ENCODE measurements around the gene FOCAD.

FOCAD gene

GRCh38 chr9:20945269-20945668 is 261.2 kb downstream of the FOCAD start:
- H3K4me2 ChIP-seq (ENCODE audit: low read length, poor library complexity, severe bottlenecking), result no peak overlapping the region
- no peak overlapping the region for H2AFZ ChIP-seq (ENCODE audit: low read depth, low read length)
- no peak overlapping the region for H2BK12ac ChIP-seq (ENCODE audit: low read length in 2 of 2)
- DNase-seq, result no peak
- H4K8ac ChIP-seq (ENCODE audit: low read length), result no peak overlapping the region
- 96% methylated on average over 2 of the region's 3 CpGs for WGBS
- no peaks in the 10 kb centered on the region for H3K27me3 ChIP-seq (ENCODE audit: control insufficient read depth in 1 of 2, insufficient read depth in 1 of 2, low read length in 2 of 2)
- no peak overlapping the region for H4K91ac ChIP-seq (ENCODE audit: low read length)
- no peak overlapping the region for H2BK5ac ChIP-seq (ENCODE audit: low read depth, low read length, poor library complexity, severe bottlenecking)
- no peak overlapping the region for H3K9ac ChIP-seq (ENCODE audit: low read length)
- H3K36me3 ChIP-seq (ENCODE audit: control insufficient read depth in 1 of 2, insufficient read depth in 2 of 2, low read depth in 1 of 2, low read length in 2 of 2), result peaks cover 3 to 63% of the 10 kb centered on the region in 2 experiments
- no peak overlapping the region for H3K14ac ChIP-seq (ENCODE audit: low read length in 2 of 2)
- no peak overlapping the region for H3K18ac ChIP-seq (ENCODE audit: low read depth in 1 of 2, low read length in 2 of 2)
- no peak overlapping the region for H3K27ac ChIP-seq (ENCODE audit: low read length, poor library complexity, severe bottlenecking)
- no peak overlapping the region for H3K4me3 ChIP-seq (ENCODE audit: insufficient read depth in 1 of 2, low read depth in 1 of 2, low read length in 2 of 2)
- no peaks in the 10 kb centered on the region for H3K4me1 ChIP-seq (ENCODE audit: control insufficient read depth, insufficient read depth, low read depth, low read length)
- no peaks in the 10 kb centered on the region for H3K9me3 ChIP-seq (ENCODE audit: control insufficient read depth, low read length)
- no peak overlapping the region for H2BK15ac ChIP-seq (ENCODE audit: low read depth, poor library complexity, severe bottlenecking)
- H2BK120ac ChIP-seq (ENCODE audit: low read depth, low read length), result no peak overlapping the region
- H3K79me1 ChIP-seq (replicated peaks; ENCODE audit: low read length, poor library complexity, severe bottlenecking), result peaks cover 7% of the 10 kb centered on the region
- H3K23ac ChIP-seq (ENCODE audit: low read length in 2 of 2), result no peak overlapping the region
- no peak overlapping the region for H3K4ac ChIP-seq (ENCODE audit: low read depth in 1 of 2, low read length in 2 of 2)
- no peak overlapping the region for H2AK5ac ChIP-seq (ENCODE audit: low read length, severe bottlenecking)

- Histone ChIP-seq H2BK12ac (ENCODE audit: low read length in 2 of 2) (no peak overlapping the region), H3K27ac (ENCODE audit: low read length, poor library complexity, severe bottlenecking) (no peak overlapping the region), H2AFZ (ENCODE audit: low read depth, low read length) (no peak overlapping the region), H2BK15ac (ENCODE audit: low read depth, poor library complexity, severe bottlenecking) (no peak overlapping the region), H3K4ac (ENCODE audit: low read depth in 1 of 2, low read length in 2 of 2) (no peak overlapping the region), H3K79me1 (replicated peaks; ENCODE audit: low read length, poor library complexity, severe bottlenecking) (peaks cover 7% of the 10 kb centered on the region), H3K14ac (ENCODE audit: low read length in 2 of 2) (no peak overlapping the region), H3K27me3 (ENCODE audit: control insufficient read depth in 1 of 2, insufficient read depth in 1 of 2, low read length in 2 of 2) (no peaks in the 10 kb centered on the region), H3K9ac (ENCODE audit: low read length) (no peak overlapping the region), H3K9me3 (ENCODE audit: control insufficient read depth, low read length) (no peaks in the 10 kb centered on the region), H4K91ac (ENCODE audit: low read length) (no peak overlapping the region), H3K4me3 (ENCODE audit: insufficient read depth in 1 of 2, low read depth in 1 of 2, low read length in 2 of 2) (no peak overlapping the region), H3K18ac (ENCODE audit: low read depth in 1 of 2, low read length in 2 of 2) (no peak overlapping the region), H4K8ac (ENCODE audit: low read length) (no peak overlapping the region), H3K23ac (ENCODE audit: low read length in 2 of 2) (no peak overlapping the region), H2AK5ac (ENCODE audit: low read length, severe bottlenecking) (no peak overlapping the region), H3K4me2 (ENCODE audit: low read length, poor library complexity, severe bottlenecking) (no peak overlapping the region), H2BK120ac (ENCODE audit: low read depth, low read length) (no peak overlapping the region), H3K36me3 (ENCODE audit: control insufficient read depth in 1 of 2, insufficient read depth in 2 of 2, low read depth in 1 of 2, low read length in 2 of 2) (peaks cover 3 to 68% of the 10 kb centered on the region in 2 experiments), H3K4me1 (ENCODE audit: control insufficient read depth, insufficient read depth, low read depth, low read length) (no peaks in the 10 kb centered on the region), H2BK5ac (ENCODE audit: low read depth, low read length, poor library complexity, severe bottlenecking) (no peak overlapping the region)
- no peak for DNase-seq
- WGBS, result 100% methylated on average over 1 of the region's 2 CpGs
Observed at GRCh38 chr9:20945856-20946255, 261.8 kb downstream of the FOCAD start.

- Histone ChIP-seq H3K9me3 (ENCODE audit: control insufficient read depth, low read length) (no peaks in the 10 kb centered on the region), H4K91ac (ENCODE audit: low read length) (no peak overlapping the region), H3K4me1 (ENCODE audit: control insufficient read depth, insufficient read depth, low read depth, low read length) (no peaks in the 10 kb centered on the region), H3K27ac (ENCODE audit: low read length, poor library complexity, severe bottlenecking) (no peak overlapping the region), H2AK5ac (ENCODE audit: low read length, severe bottlenecking) (no peak overlapping the region), H3K36me3 (ENCODE audit: control insufficient read depth in 1 of 2, insufficient read depth in 2 of 2, low read depth in 1 of 2, low read length in 2 of 2) (peaks cover 3 to 89% of the 10 kb centered on the region in 2 experiments), H3K27me3 (ENCODE audit: control insufficient read depth in 1 of 2, insufficient read depth in 1 of 2, low read length in 2 of 2) (no peaks in the 10 kb centered on the region), H2AFZ (ENCODE audit: low read depth, low read length) (no peak overlapping the region), H3K14ac (ENCODE audit: low read length in 2 of 2) (no peak overlapping the region), H3K4ac (ENCODE audit: low read depth in 1 of 2, low read length in 2 of 2) (no peak overlapping the region), H3K18ac (ENCODE audit: low read depth in 1 of 2, low read length in 2 of 2) (no peak overlapping the region), H2BK120ac (ENCODE audit: low read depth, low read length) (no peak overlapping the region), H3K79me1 (replicated peaks; ENCODE audit: low read length, poor library complexity, severe bottlenecking) (peaks cover 4% of the 10 kb centered on the region), H4K8ac (ENCODE audit: low read length) (no peak overlapping the region), H3K4me2 (ENCODE audit: low read length, poor library complexity, severe bottlenecking) (no peak overlapping the region), H3K9ac (ENCODE audit: low read length) (no peak overlapping the region), H2BK15ac (ENCODE audit: low read depth, poor library complexity, severe bottlenecking) (no peak overlapping the region), H2BK5ac (ENCODE audit: low read depth, low read length, poor library complexity, severe bottlenecking) (no peak overlapping the region), H3K4me3 (ENCODE audit: insufficient read depth in 1 of 2, low read depth in 1 of 2, low read length in 2 of 2) (no peak overlapping the region), H3K23ac (ENCODE audit: low read length in 2 of 2) (no peak overlapping the region), H2BK12ac (ENCODE audit: low read length in 2 of 2) (no peak overlapping the region)
- DNase-seq, result no peak
- WGBS, result 93% methylated on average over 3 of the region's 4 CpGs
Observed at GRCh38 chr9:20948703-20949102, 264.6 kb downstream of the FOCAD start.

GRCh38 chr9:20950707-20951106 is 266.6 kb downstream of the FOCAD start:
- Histone ChIP-seq H3K4ac (ENCODE audit: low read depth in 1 of 2, low read length in 2 of 2) (no peak overlapping the region), H3K36me3 (ENCODE audit: control insufficient read depth in 1 of 2, insufficient read depth in 2 of 2, low read depth in 1 of 2, low read length in 2 of 2) (peaks cover 0 to 86% of the 10 kb centered on the region in 2 experiments), H3K14ac (ENCODE audit: low read length in 2 of 2) (no peak overlapping the region), H4K8ac (ENCODE audit: low read length) (no peak overlapping the region), H3K27me3 (ENCODE audit: control insufficient read depth in 1 of 2, insufficient read depth in 1 of 2, low read length in 2 of 2) (no peaks in the 10 kb centered on the region), H2AK5ac (ENCODE audit: low read length, severe bottlenecking) (no peak overlapping the region), H3K9ac (ENCODE audit: low read length) (no peak overlapping the region), H2BK5ac (ENCODE audit: low read depth, low read length, poor library complexity, severe bottlenecking) (no peak overlapping the region), H3K9me3 (ENCODE audit: control insufficient read depth, low read length) (no peaks in the 10 kb centered on the region), H3K79me1 (replicated peaks; ENCODE audit: low read length, poor library complexity, severe bottlenecking) (peaks cover 3% of the 10 kb centered on the region), H3K4me2 (ENCODE audit: low read length, poor library complexity, severe bottlenecking) (no peak overlapping the region), H3K4me1 (ENCODE audit: control insufficient read depth, insufficient read depth, low read depth, low read length) (no peaks in the 10 kb centered on the region), H2BK15ac (ENCODE audit: low read depth, poor library complexity, severe bottlenecking) (no peak overlapping the region), H3K23ac (ENCODE audit: low read length in 2 of 2) (no peak overlapping the region), H3K18ac (ENCODE audit: low read depth in 1 of 2, low read length in 2 of 2) (no peak overlapping the region), H4K91ac (ENCODE audit: low read length) (no peak overlapping the region), H2AFZ (ENCODE audit: low read depth, low read length) (no peak overlapping the region), H3K27ac (ENCODE audit: low read length, poor library complexity, severe bottlenecking) (no peak overlapping the region), H2BK120ac (ENCODE audit: low read depth, low read length) (no peak overlapping the region), H2BK12ac (ENCODE audit: low read length in 2 of 2) (no peak overlapping the region), H3K4me3 (ENCODE audit: insufficient read depth in 1 of 2, low read depth in 1 of 2, low read length in 2 of 2) (no peak overlapping the region)
- DNase-seq, result no peak
- 100% methylated on average over 2 of the region's 2 CpGs for WGBS
